ENCODE measurements around the gene DUSP5.
"Not testable (repeated sequence)": the region's sequence is repeated elsewhere in the genome, so short reads cannot be mapped to it uniquely, and the experiment has no call there.

The DUSP5 gene

DNA sequence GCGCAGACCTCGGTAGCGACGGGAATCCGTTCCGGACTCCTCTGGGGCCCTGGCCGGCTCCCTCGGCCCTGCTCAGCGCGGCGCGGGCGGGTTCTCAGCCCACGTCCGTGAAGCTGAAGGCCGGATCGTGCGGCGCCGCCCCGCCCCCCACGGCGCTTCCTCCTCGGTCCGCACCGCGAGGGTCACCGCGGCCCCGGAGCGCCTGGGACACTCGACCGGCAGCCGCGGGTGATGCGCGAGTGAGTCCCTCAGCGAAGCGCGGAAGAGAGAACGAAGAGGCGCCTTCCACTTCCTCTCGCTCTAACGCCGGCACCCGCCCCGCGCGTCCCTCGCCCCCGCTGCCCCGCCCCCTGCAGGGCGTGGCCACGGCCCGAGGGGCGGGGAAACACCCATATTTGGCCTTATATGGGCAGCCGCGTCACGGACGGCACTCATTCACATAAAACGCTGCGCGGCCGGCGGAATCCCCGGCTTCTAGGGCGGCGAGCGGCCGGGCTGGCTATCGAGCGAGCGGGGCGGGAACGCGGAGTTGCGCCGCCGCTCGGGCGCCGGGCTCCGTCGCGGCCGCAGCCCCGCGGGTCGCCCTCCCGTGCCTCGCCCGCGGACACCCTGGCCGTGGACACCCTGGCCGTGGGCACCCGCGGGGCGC, at the start of gene DUSP5:
TSS of gene DUSP5 (plus strand) at position 470 of the 649 bp plus-strand sequence. CDS start 215 bp downstream, outside the sequence.
- DNase-seq: peak; percentile 38 to 75

- no peak for DNase-seq
Measured at GRCh38 chr10:110448682-110449418, 48.9 kb upstream of the DUSP5 start.

GRCh38 chr10:110455446-110455845, 42.3 kb upstream of the DUSP5 start:
- DNase-seq: no peak

DNA sequence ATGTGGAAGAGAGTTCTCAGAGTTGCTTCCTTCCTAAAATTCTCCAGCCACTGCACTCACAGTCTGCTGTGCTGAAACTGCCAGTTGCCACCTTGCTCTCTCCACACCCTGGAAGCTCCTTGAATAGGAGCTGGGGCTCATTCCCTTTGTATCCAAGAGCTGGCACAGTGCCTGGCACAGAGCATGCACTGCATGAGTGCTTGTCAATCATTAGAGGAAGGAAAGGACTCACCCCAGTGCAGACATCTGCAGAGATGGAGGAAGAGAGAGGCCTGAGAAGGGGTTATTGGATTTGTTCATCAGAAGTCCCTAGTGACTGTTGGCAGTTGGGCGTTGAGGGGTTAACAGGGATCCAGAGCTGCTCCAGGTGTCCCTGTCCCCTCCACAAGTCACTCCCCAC, 41.7 kb upstream of the DUSP5 start:
- DNase-seq: no peak

- DNase-seq: no peak
Measured at GRCh38 chr10:110456523-110457091, 41.1 kb upstream of the DUSP5 start.

- no peak for DNase-seq
Measured at GRCh38 chr10:110457851-110458250, 39.9 kb upstream of the DUSP5 start.

DNA sequence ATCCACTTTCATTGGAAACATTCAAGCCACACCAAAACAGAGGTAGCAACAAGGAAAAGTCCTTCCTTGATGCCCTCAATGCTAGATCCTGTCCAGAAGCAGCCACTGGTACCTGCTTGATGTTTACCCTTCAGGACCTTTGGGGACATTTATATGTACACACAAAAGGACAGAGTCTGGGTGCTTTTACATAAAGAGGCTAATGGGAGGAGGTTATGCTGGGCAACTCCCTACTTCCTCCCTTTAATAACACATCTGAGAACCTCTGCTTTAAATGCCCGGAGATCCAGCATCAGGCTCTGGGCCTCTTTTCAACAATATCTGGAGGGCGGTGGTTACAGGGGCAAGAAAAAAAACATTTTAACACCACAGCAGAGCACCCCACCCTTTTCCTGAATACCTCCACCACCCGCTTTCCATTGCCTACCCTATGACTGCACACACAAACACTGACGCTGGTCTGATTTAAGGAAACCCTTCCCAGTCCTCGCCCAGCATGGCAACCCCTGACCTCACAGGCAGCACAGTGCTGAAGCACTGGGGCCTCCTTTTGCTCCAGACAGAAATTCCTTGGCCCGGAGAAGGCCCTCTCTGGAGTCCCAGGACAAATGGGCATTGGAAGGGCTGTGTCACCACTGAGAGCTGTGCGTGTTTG, 39.3 kb upstream of the DUSP5 start:
- no peak for DNase-seq

GRCh38 chr10:110459600-110459999, 38.1 kb upstream of the DUSP5 start:
- DNase-seq: no peak

DNA sequence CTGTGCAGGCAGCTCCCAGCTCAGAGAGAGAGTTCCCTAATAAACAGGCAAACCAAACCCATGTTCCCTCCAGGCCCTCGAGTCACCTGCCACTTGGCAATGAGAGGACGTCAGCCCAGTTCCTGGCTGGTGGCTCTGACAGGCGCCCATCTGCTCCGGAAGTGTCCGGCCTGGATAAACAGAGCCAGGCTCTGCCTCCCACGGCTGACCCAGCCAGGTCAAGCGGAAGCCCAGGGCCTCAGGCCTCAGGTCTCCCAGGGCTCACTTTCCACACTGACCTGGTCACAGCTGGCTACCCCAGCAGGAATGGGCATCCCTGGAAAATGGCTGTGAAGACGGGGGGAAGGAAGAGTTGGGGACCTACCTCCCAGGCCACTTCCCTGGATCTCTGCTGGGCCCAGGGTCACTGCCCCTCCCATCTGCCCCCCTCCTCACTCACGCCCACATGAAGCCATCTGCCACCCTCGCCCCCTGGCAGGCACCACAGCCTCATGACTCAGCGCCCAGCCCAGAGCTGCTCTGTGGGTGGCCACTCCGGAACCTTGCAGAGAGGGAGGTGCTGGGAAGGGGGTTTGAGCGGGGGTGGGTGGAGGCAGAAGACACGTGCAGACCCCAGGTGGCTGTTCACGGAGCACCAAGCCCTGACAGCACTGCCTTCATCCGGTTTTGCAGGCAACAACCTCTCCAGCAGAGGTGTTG, 37.4 kb upstream of the DUSP5 start:
- DNase-seq: no peak

DNA sequence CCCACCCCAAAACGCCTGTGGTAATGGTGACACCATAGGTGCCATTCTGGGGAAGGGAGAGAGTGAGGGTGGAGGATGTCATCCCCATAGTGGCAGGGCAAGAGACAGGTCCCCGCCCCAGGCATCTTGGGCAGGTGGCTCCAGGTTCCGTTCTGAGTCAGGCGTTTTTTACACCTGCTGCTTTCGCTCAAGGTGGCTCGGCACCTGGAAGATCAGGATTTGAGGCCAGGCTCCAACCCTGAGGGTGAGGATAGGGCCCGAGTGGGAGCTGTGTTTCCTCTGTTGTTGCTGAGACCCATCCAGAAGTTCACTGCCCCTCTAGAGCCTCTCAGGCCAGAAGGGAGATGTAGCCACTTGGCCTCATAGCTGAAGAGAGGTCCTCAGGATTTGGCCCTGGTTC, 36.6 kb upstream of the DUSP5 start:
- DNase-seq: no peak

- no peak for DNase-seq
Measured at GRCh38 chr10:110461530-110461929, 36.2 kb upstream of the DUSP5 start.

DNA sequence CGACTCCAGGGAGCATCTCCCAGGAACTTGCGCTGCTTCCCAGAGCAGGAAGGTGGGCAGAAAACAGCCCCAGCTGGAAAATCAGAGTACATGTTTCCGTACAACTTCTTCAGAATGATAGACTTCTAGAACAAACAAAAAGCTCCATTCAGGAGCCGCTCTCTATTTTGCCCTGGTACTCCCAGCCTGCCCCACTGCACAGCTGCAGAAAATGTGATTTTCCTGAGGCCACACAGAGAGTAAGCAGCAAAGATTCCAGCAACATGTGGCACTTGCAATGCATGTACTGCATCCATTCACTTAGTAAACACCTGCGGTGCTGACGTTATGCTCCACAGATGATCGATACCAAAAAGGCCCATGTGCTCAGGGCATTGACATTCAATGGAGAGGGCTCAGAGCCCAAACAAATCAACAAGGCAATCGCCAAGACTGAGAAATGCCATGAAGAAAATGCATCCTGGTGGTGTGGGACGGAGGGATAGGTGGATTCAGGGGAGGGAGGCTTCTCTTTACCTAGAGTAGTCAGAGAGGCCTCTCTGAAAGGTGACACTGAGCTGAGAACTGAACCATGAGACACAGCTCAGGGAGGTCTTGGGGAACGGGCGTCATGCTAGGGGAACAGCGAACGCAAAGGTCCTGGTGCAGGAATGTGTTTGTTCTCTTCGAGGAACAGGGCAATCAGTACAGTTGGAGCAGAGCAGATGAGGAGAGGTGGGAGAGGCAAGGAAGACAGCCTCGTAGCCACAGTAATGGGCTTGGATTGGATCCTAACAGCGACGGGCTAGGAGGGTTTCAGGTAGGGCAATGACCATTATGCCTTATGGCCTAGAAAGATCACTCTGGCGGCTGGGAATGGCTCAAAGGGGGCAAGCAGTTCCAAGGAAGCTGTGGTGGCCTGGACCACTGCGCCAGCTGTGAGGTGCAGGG, 35.3 kb upstream of the DUSP5 start:
- no peak for DNase-seq

GRCh38 chr10:110468258-110468657, 29.4 kb upstream of the DUSP5 start:
- DNase-seq: not testable (repeated sequence)

DNA sequence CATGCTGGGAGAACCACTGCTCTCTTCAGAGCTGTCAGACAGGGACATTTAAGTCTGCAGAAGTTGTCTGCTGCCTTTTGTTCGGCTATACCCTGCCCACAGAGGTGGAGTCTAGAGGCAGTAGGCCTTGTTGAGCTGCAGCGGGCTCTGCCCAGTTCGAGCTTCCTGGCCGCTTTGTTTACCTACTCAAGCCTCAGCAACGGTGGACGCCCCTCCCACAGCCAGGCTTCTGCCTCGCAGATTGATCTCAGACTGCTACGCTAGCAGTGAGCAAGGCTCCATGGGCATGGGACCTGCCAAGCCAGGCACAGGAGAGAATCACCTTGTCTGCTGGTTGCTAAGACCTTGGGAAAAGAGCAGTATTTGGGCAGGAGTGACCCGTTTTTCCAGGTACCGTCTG, 27.2 kb upstream of the DUSP5 start:
- DNase-seq: not testable (repeated sequence)

DNA sequence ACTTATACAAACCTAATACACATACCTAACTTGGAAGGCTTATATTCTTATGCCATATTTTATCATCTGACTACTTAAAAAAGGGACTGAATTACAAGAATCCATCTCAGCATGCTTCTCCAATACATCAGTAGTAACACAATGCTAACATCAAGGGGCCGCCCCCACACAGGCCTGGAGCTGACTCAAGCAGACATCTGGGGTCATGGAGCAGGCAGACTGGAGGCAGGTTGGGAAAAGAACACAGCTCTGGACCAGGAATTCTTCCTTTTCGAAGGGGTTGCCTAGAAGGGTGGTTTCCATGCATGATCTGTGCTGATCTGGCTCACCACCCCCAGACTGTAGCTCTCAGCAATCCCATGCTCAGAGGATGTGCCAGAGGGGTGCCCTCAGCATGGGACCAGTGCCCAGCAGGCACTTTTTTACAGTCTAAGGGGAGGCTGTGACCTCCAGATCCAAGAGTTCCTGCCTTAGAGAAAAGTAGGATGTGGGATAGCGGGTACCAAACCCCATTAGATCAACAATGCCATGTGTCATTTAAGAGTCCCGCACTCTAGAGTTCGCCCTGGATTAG, 26.1 kb upstream of the DUSP5 start:
- no peak for DNase-seq

DNA sequence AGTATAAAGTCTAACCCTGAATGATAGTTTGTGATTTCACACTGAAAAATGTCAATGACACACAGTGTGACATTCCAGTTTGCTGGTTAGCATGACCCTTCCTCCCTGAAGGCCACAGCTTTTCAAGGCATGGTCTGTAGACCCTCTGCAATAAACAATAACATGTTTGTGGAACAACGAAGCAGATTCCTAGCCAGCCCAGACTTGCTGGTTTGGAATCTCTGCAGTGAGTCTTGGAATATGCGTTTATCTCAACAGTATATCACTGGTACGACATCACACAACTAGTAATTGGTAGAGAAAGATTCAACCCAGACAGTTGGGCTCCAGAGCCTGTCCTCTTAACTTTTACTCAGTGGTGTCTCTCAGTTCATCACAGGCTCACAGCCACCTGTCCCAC, 23.7 kb upstream of the DUSP5 start:
- DNase-seq: no peak

DNA sequence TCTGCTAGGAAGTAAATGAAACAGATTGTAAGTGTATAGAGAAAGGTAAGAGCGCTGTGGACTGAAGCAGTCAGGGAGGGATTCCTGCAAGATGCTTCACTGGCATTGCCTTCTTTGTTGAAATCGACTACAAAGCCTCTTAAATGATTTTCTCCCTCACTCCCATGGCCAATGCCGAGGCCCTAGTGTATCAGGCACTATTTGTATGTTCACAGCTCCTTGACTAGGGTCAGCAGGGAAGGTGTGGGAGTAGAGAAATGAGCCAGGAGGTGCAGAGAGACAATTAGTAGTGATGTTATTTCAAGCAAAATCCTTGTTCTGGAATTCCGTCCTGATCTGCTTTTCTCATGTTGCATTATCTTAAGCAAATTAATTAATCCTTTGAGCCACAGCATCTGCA, 22.9 kb upstream of the DUSP5 start:
- DNase-seq: no peak

GRCh38 chr10:110475722-110476515, 21.8 kb upstream of the DUSP5 start:
- no peak for DNase-seq

DNA sequence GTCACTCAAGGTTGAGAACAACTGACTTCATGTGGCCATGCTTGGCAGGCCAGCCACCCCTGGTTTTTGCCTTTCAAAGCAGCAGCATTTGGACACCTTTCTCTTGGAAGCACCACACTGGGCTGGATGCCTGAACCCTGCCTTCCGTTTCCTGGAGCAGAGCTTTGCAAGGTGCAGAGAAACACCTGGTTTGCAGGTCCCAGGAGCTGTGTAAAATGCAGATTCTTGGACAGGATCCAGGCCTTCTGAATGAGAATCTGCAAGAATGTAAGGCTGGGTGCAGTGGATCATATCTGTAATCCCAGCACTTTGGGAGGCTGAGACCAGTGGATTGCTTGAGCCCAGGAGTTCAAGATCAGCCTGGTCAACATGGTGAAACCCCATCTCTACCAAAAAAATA, 18.0 kb upstream of the DUSP5 start:
- no peak for DNase-seq

- no peak for DNase-seq
Measured at GRCh38 chr10:110480387-110480786, 17.3 kb upstream of the DUSP5 start.

DNA sequence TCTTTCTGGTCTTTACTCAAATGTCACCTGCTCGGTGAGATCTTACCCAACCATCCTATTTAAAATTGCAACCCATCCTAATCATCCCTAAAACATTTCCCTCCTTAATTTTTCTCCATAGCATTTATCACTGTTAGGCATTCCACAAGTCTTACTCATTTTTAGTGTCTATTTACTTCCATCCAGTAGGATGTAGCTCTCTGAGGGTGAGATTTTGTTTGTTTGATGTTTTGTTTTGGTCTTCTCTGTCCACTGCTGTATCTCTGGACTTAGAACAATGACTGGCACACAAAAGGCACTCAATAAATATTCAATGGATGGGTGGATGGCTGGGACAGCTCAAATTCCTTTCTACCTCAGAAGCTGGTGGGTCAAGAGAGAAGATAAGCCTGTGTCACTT, 15.8 kb upstream of the DUSP5 start:
- no peak for DNase-seq

All from NCI-H187 (cell line).